IMR-90 (cell line): ENCODE data around the gene TSPAN14.

Experiments
- POLR2A ChIP-seq: IDR thresholded peaks from 2 replicates; pipeline ENCODE4 v1.6.1; 2012; ENCODE audit warnings: mild to moderate bottlenecking, low read depth, low read length
- RCOR1 ChIP-seq: IDR thresholded peaks from 2 replicates; pipeline ENCODE4 v1.6.1; 2012; ENCODE audit warnings: mild to moderate bottlenecking, low read length, improper control_type of control experiment; ENCODE audit not compliant: insufficient replicate concordance
- RFX5 ChIP-seq: IDR thresholded peaks from 2 replicates; pipeline ENCODE4 v1.8.0; 2012; ENCODE audit warnings: low read depth, mild to moderate bottlenecking, low read length, moderate library complexity
- TF ChIP-seq, protein P1 (sequence below): conservative IDR thresholded peaks from 2 replicates; pipeline ENCODE4 v1.5.1; 2012; ENCODE audit warnings: mild to moderate bottlenecking, low read depth, low read length, improper control_type of control experiment

DNA sequence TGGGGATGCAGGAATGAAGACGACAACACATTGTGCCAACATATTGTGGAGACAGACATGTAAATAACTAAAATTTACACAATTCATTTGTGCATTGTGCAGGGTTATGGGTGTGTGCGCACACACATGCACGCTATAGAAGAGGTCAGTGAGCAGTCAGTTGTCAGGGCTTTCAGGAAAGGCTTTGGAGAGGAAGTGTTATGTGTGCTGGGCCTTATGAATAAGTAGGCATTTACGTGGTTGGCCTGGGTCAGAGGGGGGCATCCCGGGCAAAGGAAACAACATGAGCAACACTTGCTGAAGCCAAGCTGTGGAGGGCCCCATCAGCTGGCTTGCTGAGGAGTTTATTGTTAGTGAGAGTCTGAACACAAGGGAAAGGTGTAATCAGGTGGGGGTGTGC is 41.6 kb upstream of the TSPAN14 start:
- no peak for TF ChIP-seq RFX5
- no peak for TF ChIP-seq POLR2A
- TF ChIP-seq RCOR1 = no peak
- TF ChIP-seq, protein P1, sequence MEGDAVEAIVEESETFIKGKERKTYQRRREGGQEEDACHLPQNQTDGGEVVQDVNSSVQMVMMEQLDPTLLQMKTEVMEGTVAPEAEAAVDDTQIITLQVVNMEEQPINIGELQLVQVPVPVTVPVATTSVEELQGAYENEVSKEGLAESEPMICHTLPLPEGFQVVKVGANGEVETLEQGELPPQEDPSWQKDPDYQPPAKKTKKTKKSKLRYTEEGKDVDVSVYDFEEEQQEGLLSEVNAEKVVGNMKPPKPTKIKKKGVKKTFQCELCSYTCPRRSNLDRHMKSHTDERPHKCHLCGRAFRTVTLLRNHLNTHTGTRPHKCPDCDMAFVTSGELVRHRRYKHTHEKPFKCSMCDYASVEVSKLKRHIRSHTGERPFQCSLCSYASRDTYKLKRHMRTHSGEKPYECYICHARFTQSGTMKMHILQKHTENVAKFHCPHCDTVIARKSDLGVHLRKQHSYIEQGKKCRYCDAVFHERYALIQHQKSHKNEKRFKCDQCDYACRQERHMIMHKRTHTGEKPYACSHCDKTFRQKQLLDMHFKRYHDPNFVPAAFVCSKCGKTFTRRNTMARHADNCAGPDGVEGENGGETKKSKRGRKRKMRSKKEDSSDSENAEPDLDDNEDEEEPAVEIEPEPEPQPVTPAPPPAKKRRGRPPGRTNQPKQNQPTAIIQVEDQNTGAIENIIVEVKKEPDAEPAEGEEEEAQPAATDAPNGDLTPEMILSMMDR = no peak
